HepG2 (cell line): Measurements from ENCODE around the gene ARHGAP21. TPM values are rescaled to one million over a fixed set of nuclear protein-coding genes. Genes with fewer than 3 reads are reported as not detected.

Experiments
- ATAC-seq: fragments of 200-7000 bp; cut with Tn5 transposase; 3 replicates; pipeline ENCODE4 v1.9.1; 2020; ENCODE audit warnings: mild to moderate bottlenecking, moderate library complexity
- BruUV-seq: library from RNA; stranded (reverse); fragments of 400-500 nt; replicated peaks from 2 replicates; lab custom pipeline; 2021; lab: Mats Ljungman, UMichigan
- CTCF ChIA-PET: fragments of 300-600 bp; formaldehyde crosslinking; extraction: SDS; loops from one replicate; lab custom pipeline; 2021; ENCODE audit warnings: low total read pairs, inconsistent platforms, low intra/inter-chr PET ratio; lab: Yijun Ruan, JAX
- POLR2A ChIA-PET: fragments of 350-600 bp; sonication (Branson Sonifier 250); formaldehyde crosslinking; loops from one replicate; lab custom pipeline; 2020; ENCODE audit warnings: antibody characterized with exemption, inconsistent platforms; lab: Yijun Ruan, JAX
- DNase-seq: peaks from one replicate; pipeline ENCODE4 v3.0.0-alpha.2; 2015; ENCODE audit warnings: low spot score
- FAIRE-seq: peaks from 3 replicates; lab custom pipeline; 2011; peaks lifted over from hg19 to GRCh38; lab: Jason Lieb, UNC
- H2AFZ ChIP-seq: one replicate; pipeline ENCODE4 v1.6.1; 2011; ENCODE audit warnings: low read length, inconsistent platforms
- H3K27ac ChIP-seq: fragments of 300-600 bp; 3 replicates; pipeline ENCODE4 v1.8.0; 2011; ENCODE audit warnings: mixed run types, mild to moderate bottlenecking, mixed read lengths, low read length, inconsistent platforms; ENCODE audit not compliant: insufficient read depth; ENCODE audit errors: extremely low read length
- H3K27me3 ChIP-seq, 2 experiments: fragments of 200-600 bp in 1 of 2; 2 replicates in 1 of 2; 3 replicates in 1 of 2; pipeline versions ENCODE4 v1.6.0 to v1.8.0; 2011; ENCODE audit warnings: low read length in 2 of 2, mild to moderate bottlenecking in 2 of 2, moderate library complexity in 2 of 2, inconsistent platforms in 1 of 2; ENCODE audit not compliant: insufficient read depth in 2 of 2, control insufficient read depth in 1 of 2
- H3K36me3 ChIP-seq, 2 experiments: fragments of 200-600 bp in 1 of 2; replicated peaks in 1 of 2; 2 replicates in 1 of 2; 3 replicates in 1 of 2; pipeline versions ENCODE4 v1.5.1 to v1.8.0; 2011; ENCODE audit warnings: low read length in 2 of 2, inconsistent platforms in 1 of 2; ENCODE audit not compliant: insufficient read depth in 2 of 2, control insufficient read depth in 1 of 2
- H3K4me1 ChIP-seq: 2 replicates; pipeline ENCODE4 v1.5.1; 2012; ENCODE audit warnings: low read length, inconsistent platforms; ENCODE audit not compliant: insufficient read depth
- H3K4me2 ChIP-seq: 2 replicates; pipeline ENCODE4 v1.6.0; 2011; ENCODE audit warnings: low read depth, low read length, inconsistent platforms
- H3K4me3 ChIP-seq, 3 experiments: fragments of 200-600 bp in 1 of 3; sonication (generic), shearing (Covaris generic) in 1 of 3; replicated peaks in 1 of 3; 2 replicates each; pipeline ENCODE4 v1.5.1; 2011 to 2016; ENCODE audit warnings: low read length in 3 of 3, inconsistent platforms in 2 of 3, low read depth in 2 of 3, mild to moderate bottlenecking in 2 of 3, control low read depth in 1 of 3, mixed read lengths in 1 of 3; ENCODE audit not compliant: insufficient read depth in 1 of 3
- H3K79me2 ChIP-seq: one replicate; pipeline ENCODE4 v1.6.1; 2011; ENCODE audit warnings: low read length, inconsistent platforms; ENCODE audit not compliant: insufficient read depth
- H3K9ac ChIP-seq: 2 replicates; pipeline ENCODE4 v1.6.0; 2011; ENCODE audit warnings: mild to moderate bottlenecking, low read depth, low read length, inconsistent platforms; ENCODE audit not compliant: insufficient read depth
- H3K9me3 ChIP-seq: 2 replicates; pipeline ENCODE4 v1.5.1; 2012; ENCODE audit warnings: mild to moderate bottlenecking, low read length
- H4K20me1 ChIP-seq: 2 replicates; pipeline ENCODE4 v1.6.0; 2011; ENCODE audit warnings: inconsistent platforms, mild to moderate bottlenecking, low read length, moderate library complexity; ENCODE audit not compliant: insufficient read depth
- AKAP8 ChIP-seq: sonication (generic); formaldehyde crosslinking; IDR thresholded peaks from 2 replicates; pipeline ENCODE4 v1.5.1; 2020; ENCODE audit warnings: mild to moderate bottlenecking, missing genetic modification reagents
- ESRRA ChIP-seq: sonication (generic); formaldehyde crosslinking; IDR thresholded peaks from 2 replicates; pipeline ENCODE4 v1.5.1; 2020; ENCODE audit warnings: mild to moderate bottlenecking, low read depth, missing genetic modification reagents
- MTA1 ChIP-seq: sonication (generic); formaldehyde crosslinking; IDR thresholded peaks from 2 replicates; pipeline ENCODE4 v1.4.0; 2020; ENCODE audit warnings: missing genetic modification reagents, mild to moderate bottlenecking, borderline replicate concordance
- MTF2 ChIP-seq: sonication (generic); formaldehyde crosslinking; IDR thresholded peaks from 2 replicates; pipeline ENCODE4 v1.5.0; 2020; ENCODE audit warnings: missing genetic modification reagents, borderline replicate concordance
- ZNF282 ChIP-seq: fragments of 450-650 bp; IDR thresholded peaks from 2 replicates; pipeline ENCODE4 v1.6.1; 2018; ENCODE audit not compliant: partially characterized antibody
- ZNF337 ChIP-seq: sonication (generic); formaldehyde crosslinking; IDR thresholded peaks from 2 replicates; pipeline ENCODE4 v1.5.1; 2020; ENCODE audit warnings: missing genetic modification reagents, low read depth, mild to moderate bottlenecking, borderline replicate concordance
- ZNF570 ChIP-seq: sonication (generic); formaldehyde crosslinking; IDR thresholded peaks from 2 replicates; pipeline ENCODE4 v1.4.0; 2020; ENCODE audit warnings: mild to moderate bottlenecking, missing genetic modification reagents, borderline replicate concordance
- ZNF772 ChIP-seq: sonication (generic); formaldehyde crosslinking; IDR thresholded peaks from 2 replicates; pipeline ENCODE4 v1.5.0; 2020; ENCODE audit warnings: mild to moderate bottlenecking, missing genetic modification reagents
- WGBS: methylation state at CpG from one replicate; pipeline ENCODE4 v1.1.6; 2017; ENCODE audit warnings: low lambda C conversion rate; 5-methylcytosine and 5-hydroxymethylcytosine counted together
- in situ Hi-C: cut with HindIII; loops from 2 replicates; pipeline ENCODE4 v1.10.0; 2017; ENCODE audit warnings: low pct_unique_long_range_greater_than_20kb; ENCODE audit not compliant: extremely low pct_ligation_motif_present
- intact Hi-C: fragments of 100-400 bp; cut with micrococcal nuclease; formaldehyde crosslinking; loops from one replicate; pipeline ENCODE4 v1.10.0; 2022; ENCODE audit not compliant: unreplicated experiment
- polyA plus RNA-seq, 8 experiments: library from polyadenylated mRNA; depleted of rRNA in 3 of 8; stranded (reverse) in 7 of 8; unstranded in 1 of 8; fragments of >200 nt; fragmentation: Illumina TruSeq in 4 of 8; extraction: Trizol in 4 of 8; gene quantifications; 2 replicates each; pipeline versions ENCODE4 v1.2.1 to v1.2.3, GENCODE V29; 2011 to 2016; ENCODE audit warnings: low read depth in 4 of 8, missing spikeins in 1 of 8, mixed read lengths in 1 of 8; ENCODE audit not compliant: insufficient read depth in 1 of 8
- total RNA-seq, 5 experiments: library from RNA; depleted of rRNA; stranded (reverse); fragments of >200 nt; fragmentation: Illumina TruSeq; extraction: Trizol; gene quantifications; 2 replicates each; pipeline ENCODE4 v1.2.3, GENCODE V29; 2016; ENCODE audit warnings: low read depth in 1 of 5

The ARHGAP21 gene
- total and polyA plus RNA-seq, 2 of the 13 experiments (the other 11 are each of a cell fraction or from before 2014, with no cell fraction given) = 23.9 to 26.6 TPM

DNA sequence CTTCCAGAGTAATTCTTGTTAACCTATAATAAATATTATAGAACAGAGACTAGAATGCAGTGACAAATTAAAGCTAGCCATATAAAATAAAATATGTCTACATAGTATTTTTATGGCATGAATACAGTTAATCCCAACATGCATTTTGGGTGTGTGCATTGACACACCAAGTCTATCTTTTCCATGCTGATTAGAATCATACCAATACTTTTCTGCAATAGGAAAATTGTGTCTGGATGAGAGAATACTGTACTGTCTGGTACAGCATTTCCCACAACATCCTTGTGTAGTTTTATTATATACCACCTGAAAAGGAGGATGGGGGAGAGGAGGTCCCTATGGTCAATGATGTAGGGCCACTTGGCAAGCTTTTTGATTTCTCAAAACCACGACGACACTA is 100.3 kb downstream of the ARHGAP21 start:
- H3K9ac ChIP-seq = no peak overlapping the region
- in situ Hi-C loops = no loop called here
- no peaks in the 10 kb centered on the region for H3K79me2 ChIP-seq
- FAIRE-seq = no peak
- 95% methylated on average over 2 of the region's 2 CpGs for WGBS
- TF ChIP-seq MTA1 (CRISPR knock-in tag) (no peak), ZNF772 (CRISPR knock-in tag) (no peak), MTF2 (CRISPR knock-in tag) (no peak), AKAP8 (CRISPR knock-in tag) (no peak), ESRRA (no peak), ZNF570 (CRISPR knock-in tag) (no peak), ZNF282 (no peak)
- TF ChIP-seq, all 625 proteins: peak for 0
- no peak overlapping the region for H3K4me3 ChIP-seq
- H2AFZ ChIP-seq = no peak overlapping the region
- ChIA-PET CTCF (no interaction called here), POLR2A (no interaction called here)
- H3K27me3 ChIP-seq = no peaks in the 10 kb centered on the region
- intact Hi-C loops = no loop called here
- no peaks in the 10 kb centered on the region for H4K20me1 ChIP-seq
- no peak for ATAC-seq
- no TSS peak for BruUV-seq
- H3K4me1 ChIP-seq = no peaks in the 10 kb centered on the region
- H3K4me2 ChIP-seq = no peak overlapping the region
- H3K27ac ChIP-seq = no peak overlapping the region
- H3K9me3 ChIP-seq = no peaks in the 10 kb centered on the region
- peaks cover 5 to 12% of the 10 kb centered on the region in 2 experiments; a peak in 4 of 5 replicates for H3K36me3 ChIP-seq
- no peak for DNase-seq

DNA sequence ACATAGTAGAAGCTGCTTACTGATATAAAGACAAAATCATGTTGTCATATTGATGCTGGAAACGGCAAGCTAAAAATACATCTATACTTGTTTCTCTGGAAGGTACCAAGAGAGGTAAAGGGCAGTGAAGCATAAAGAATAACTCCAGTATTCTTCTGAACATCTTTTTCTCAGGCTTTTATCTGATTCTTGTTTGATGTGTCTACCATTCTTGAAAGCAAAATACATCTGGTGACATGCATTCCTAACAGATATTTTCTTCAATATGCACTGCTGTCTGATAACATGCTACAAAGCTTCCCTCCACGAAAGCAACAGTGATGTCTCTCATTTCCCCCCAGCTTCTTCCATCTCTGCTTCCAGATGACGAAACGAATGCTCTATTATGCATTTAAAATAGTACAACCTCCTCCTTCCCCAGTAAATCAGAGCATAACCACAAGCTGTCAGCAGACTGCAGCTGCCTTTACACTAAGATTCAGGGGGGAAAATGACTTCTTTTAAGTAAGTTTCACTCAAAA is 100.8 kb downstream of the ARHGAP21 start:
- WGBS = 94% methylated on average over 4 of the region's 4 CpGs
- ChIA-PET POLR2A (no interaction called here), CTCF (no interaction called here)
- BruUV-seq = no TSS peak
- no peak overlapping the region for H3K4me3 ChIP-seq
- in situ Hi-C loops = no loop called here
- no peak overlapping the region for H3K27ac ChIP-seq
- ATAC-seq (no peak), FAIRE-seq (no peak), DNase-seq (no peak)
- H4K20me1 ChIP-seq = no peaks in the 10 kb centered on the region
- no peak overlapping the region for H3K9ac ChIP-seq
- no peaks in the 10 kb centered on the region for H3K4me1 ChIP-seq
- H3K9me3 ChIP-seq = no peaks in the 10 kb centered on the region
- H2AFZ ChIP-seq = no peak overlapping the region
- H3K4me2 ChIP-seq = no peak overlapping the region
- no peak for TF ChIP-seq ZNF337 (CRISPR knock-in tag)
- TF ChIP-seq, all 625 proteins: peak for 0
- intact Hi-C loops = no loop called here
- Histone ChIP-seq H3K27me3 (no peaks in the 10 kb centered on the region), H3K79me2 (no peaks in the 10 kb centered on the region), H3K36me3 (peaks cover 6 to 15% of the 10 kb centered on the region in 2 experiments; a peak in 4 of 5 replicates)
